Measurements from ENCODE around the gene GRIA1.

GRCh38 chr5:153751251-153751650 is 260.8 kb downstream of the GRIA1 start:
- TF ChIP-seq YY1 (IDR thresholded peaks at IDR 0.05; ENCODE audit: insufficient read depth, insufficient read length) (no peak), SUZ12 (IDR thresholded peaks at IDR 0.05; ENCODE audit: extremely low read depth, insufficient read depth, insufficient read length) (no peak), ZNF274 (IDR thresholded peaks at IDR 0.05; ENCODE audit: low read depth, low read length) (no peak)
